ENCODE data around the gene ANKRD66.
"Not testable (repeated sequence)": the region's sequence is repeated elsewhere in the genome, so short reads cannot be mapped to it uniquely, and the experiment has no call there.

ANKRD66 gene

GRCh38 chr6:46756469-46757213, 9.9 kb downstream of the ANKRD66 start:
- no peak for DNase-seq

- DNase-seq, result no peak
Observed at GRCh38 chr6:46757214-46757596, 10.5 kb downstream of the ANKRD66 start.

- DNase-seq, result no peak
Observed at GRCh38 chr6:46758960-46759753, 12.4 kb downstream of the ANKRD66 start.

- DNase-seq, result no peak
Observed at GRCh38 chr6:46760925-46761324, 14.2 kb downstream of the ANKRD66 start.

- no peak for DNase-seq
Observed at GRCh38 chr6:46763466-46763865, 16.7 kb downstream of the ANKRD66 start.

GRCh38 chr6:46764280-46764679, 17.5 kb downstream of the ANKRD66 start:
- not testable (repeated sequence) for DNase-seq

GRCh38 chr6:46764961-46765360, 18.2 kb downstream of the ANKRD66 start:
- no peak for DNase-seq

GRCh38 chr6:46772016-46772415, 25.3 kb downstream of the ANKRD66 start:
- no peak for DNase-seq

- peak; percentile 27 for DNase-seq
Observed at GRCh38 chr6:46772762-46773161, 26.0 kb downstream of the ANKRD66 start.

GRCh38 chr6:46773201-46773855, 26.6 kb downstream of the ANKRD66 start:
- DNase-seq, result no peak

- not testable (repeated sequence) for DNase-seq
Observed at GRCh38 chr6:46774736-46775135, 28.0 kb downstream of the ANKRD66 start.

- DNase-seq, result no peak
Observed at GRCh38 chr6:46776070-46776712, 29.5 kb downstream of the ANKRD66 start.

- no peak for DNase-seq
Observed at GRCh38 chr6:46777476-46778346, 31.0 kb downstream of the ANKRD66 start.

GRCh38 chr6:46781478-46782378, 35.0 kb downstream of the ANKRD66 start:
- DNase-seq, result peak; percentile 23

GRCh38 chr6:46784535-46784934, 37.8 kb downstream of the ANKRD66 start:
- DNase-seq, result no peak

GRCh38 chr6:46787871-46788540, 41.3 kb downstream of the ANKRD66 start:
- DNase-seq, result no peak

- DNase-seq, result no peak
Observed at GRCh38 chr6:46788791-46789190, 42.1 kb downstream of the ANKRD66 start.

- DNase-seq, result no peak
Observed at GRCh38 chr6:46789434-46790354, 43.0 kb downstream of the ANKRD66 start.

GRCh38 chr6:46790355-46790874, 43.7 kb downstream of the ANKRD66 start:
- no peak for DNase-seq

Measured in CD4-positive, alpha-beta T cell treated with Interleukin-21 for 1 hour (primary cell).